ENCODE data around the gene TIE1. TPM values are rescaled to one million over a fixed set of nuclear protein-coding genes. Genes with fewer than 3 reads are reported as not detected.

The TIE1 gene
- total and polyA plus RNA-seq, 2 donors (not counting 3 experiments of a cell fraction or from before 2014, with no cell fraction given) = 531 to 620 TPM

DNA sequence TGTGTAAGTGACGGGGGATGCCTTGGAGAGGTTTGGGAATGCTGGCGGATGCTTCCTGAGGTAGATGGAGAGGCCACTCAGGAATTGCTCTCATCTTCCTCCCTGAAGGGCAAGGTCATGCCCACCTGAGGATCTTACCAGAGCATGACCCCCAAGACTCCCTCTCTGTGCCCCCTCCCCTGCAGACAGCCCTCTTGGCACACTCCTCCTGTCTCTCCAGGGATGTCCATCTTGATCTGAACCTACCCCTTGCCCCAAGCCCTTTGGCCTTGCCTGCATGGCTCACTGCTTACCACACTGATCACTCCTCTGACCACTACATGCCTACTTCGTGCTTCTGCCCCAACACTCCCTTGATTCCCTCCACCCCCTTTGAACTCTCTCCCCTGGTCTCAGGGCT, 19.0 kb downstream of the TIE1 start:
- CTCF ChIA-PET = interaction anchor here (1.1 to 2.3 kb wide), 2 partner anchors 63 to 95 kb away, joined by 3 to 8 read pairs; no protein-coding TSS in a partner anchor
- intact Hi-C loops (cut with micrococcal nuclease) = no loop called here
- no peak for FAIRE-seq

More for the DNA sequence above, 19.0 kb downstream of the TIE1 start:
- Histone ChIP-seq H3K79me2 (ENCODE audit: control insufficient read depth, insufficient read depth, low read length) (no peaks in the 10 kb centered on the region), H3K27me3 (ENCODE audit: control insufficient read depth in 2 of 2, insufficient read depth in 2 of 2, low read length in 2 of 2) (no peaks in the 10 kb centered on the region), H2AFZ (ENCODE audit: low read depth, low read length) (no peak overlapping the region), H3K4me3 (replicated peaks in 1 of 3; ENCODE audit: insufficient read depth in 1 of 3, low read depth in 1 of 3, low read length in 3 of 3) (no peak overlapping the region), H4K20me1 (replicated peaks; ENCODE audit: control insufficient read depth, extremely low read depth, insufficient read depth, low read length) (no peaks in the 10 kb centered on the region), H3K9ac (replicated peaks; ENCODE audit: extremely low read depth, insufficient read depth, low read length) (no peak overlapping the region), H3K9me3 (replicated peaks; ENCODE audit: control insufficient read depth, insufficient read depth, low read length) (no peaks in the 10 kb centered on the region), H3K27ac (ENCODE audit: insufficient read depth, low read depth, low read length) (no peak overlapping the region), H3K9me1 (replicated peaks; ENCODE audit: control insufficient read depth, extremely low read depth, insufficient read depth, low read length) (no peaks in the 10 kb centered on the region), H3K4me2 (ENCODE audit: insufficient read depth, low read length) (no peak overlapping the region), H3K36me3 (ENCODE audit: control insufficient read depth in 2 of 2, extremely low read depth in 1 of 2, insufficient read depth in 2 of 2, low read length in 2 of 2) (peaks cover 49 to 86% of the 10 kb centered on the region in 2 experiments), H3K4me1 (ENCODE audit: control insufficient read depth, extremely low read depth, insufficient read depth, low read length) (no peaks in the 10 kb centered on the region)
- BruUV-seq (replicated peaks) = no TSS peak
- POLR2A ChIA-PET = no interaction called here
- no peak for TF ChIP-seq FOS (IDR thresholded peaks at IDR 0.05; ENCODE audit: borderline replicate concordance, insufficient read depth, low read length)
- no peak for TF ChIP-seq JUN (IDR thresholded peaks at IDR 0.05; ENCODE audit: borderline replicate concordance, insufficient read depth, insufficient read length, low read depth)
- TF ChIP-seq POLR2AphosphoS5 (IDR thresholded peaks at IDR 0.05; ENCODE audit: insufficient read depth, low read depth, low read length) = no peak
- TF ChIP-seq MYC (IDR thresholded peaks at IDR 0.05; ENCODE audit: low read depth, low read length) = no peak
- TF ChIP-seq POLR2A (IDR thresholded peaks at IDR 0.05; ENCODE audit: low read depth, low read length) = no peak
- TF ChIP-seq, protein P1, sequence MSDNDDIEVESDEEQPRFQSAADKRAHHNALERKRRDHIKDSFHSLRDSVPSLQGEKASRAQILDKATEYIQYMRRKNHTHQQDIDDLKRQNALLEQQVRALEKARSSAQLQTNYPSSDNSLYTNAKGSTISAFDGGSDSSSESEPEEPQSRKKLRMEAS (IDR thresholded peaks at IDR 0.05; ENCODE audit: insufficient read depth, insufficient read length) = no peak
- TF ChIP-seq, protein P2, sequence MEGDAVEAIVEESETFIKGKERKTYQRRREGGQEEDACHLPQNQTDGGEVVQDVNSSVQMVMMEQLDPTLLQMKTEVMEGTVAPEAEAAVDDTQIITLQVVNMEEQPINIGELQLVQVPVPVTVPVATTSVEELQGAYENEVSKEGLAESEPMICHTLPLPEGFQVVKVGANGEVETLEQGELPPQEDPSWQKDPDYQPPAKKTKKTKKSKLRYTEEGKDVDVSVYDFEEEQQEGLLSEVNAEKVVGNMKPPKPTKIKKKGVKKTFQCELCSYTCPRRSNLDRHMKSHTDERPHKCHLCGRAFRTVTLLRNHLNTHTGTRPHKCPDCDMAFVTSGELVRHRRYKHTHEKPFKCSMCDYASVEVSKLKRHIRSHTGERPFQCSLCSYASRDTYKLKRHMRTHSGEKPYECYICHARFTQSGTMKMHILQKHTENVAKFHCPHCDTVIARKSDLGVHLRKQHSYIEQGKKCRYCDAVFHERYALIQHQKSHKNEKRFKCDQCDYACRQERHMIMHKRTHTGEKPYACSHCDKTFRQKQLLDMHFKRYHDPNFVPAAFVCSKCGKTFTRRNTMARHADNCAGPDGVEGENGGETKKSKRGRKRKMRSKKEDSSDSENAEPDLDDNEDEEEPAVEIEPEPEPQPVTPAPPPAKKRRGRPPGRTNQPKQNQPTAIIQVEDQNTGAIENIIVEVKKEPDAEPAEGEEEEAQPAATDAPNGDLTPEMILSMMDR (IDR thresholded peaks at IDR 0.05; ENCODE audit: extremely low read depth in 1 of 2, insufficient read depth in 1 of 2, low read depth in 1 of 2, low read length in 2 of 2) = no peak
- TF ChIP-seq GATA2 (IDR thresholded peaks at IDR 0.05; ENCODE audit: insufficient read depth, insufficient read length, low read depth, low read length) = no peak
- TF ChIP-seq EZH2 (IDR thresholded peaks at IDR 0.05; ENCODE audit: borderline replicate concordance, low read depth, low read length, severe bottlenecking) = no peak
- DNase-seq (ENCODE audit: low read depth, low spot score) = no peak
- dilution Hi-C loops (cut with MboI; ENCODE audit: extremely low pct_ligation_motif_present, low sequenced_read_pairs) = no loop called here
